ENCODE measurements around the gene LIME1.

DNA sequence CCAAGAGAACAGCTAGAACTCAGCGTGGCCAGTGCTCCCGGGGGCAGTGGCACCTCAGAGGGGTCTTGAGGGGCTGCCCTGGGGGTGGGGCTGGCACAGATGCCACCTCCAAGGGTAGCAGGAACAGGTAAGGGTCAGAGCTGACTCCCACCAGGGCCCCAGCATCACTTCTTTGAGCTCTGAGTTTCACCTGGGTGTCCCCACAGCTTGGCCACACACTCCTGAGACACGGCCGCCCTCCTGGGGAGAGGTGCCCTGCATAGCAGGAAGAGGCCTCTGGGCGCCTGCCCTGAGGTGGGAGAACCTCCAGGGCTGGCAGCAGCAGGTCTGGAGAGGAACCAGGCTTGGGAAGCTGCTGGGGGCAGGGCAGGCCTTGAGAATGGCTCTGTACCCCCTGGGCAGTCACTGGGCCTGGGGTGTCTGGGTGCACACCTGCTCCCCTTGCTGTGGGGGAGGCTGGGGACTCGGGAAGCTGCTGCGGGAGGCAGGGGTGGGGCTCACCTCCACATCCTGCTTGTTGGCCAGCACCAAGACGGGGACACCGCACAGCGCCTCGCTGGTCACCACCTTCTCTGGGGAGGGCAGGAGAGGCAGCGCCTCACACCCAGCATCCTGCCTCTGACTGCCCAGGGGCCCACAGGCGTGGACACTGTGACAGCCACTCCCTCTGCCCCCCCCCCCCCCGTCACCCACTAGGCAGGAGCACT lies 35.0 kb upstream of the LIME1 start:
- TF ChIP-seq, protein P1, sequence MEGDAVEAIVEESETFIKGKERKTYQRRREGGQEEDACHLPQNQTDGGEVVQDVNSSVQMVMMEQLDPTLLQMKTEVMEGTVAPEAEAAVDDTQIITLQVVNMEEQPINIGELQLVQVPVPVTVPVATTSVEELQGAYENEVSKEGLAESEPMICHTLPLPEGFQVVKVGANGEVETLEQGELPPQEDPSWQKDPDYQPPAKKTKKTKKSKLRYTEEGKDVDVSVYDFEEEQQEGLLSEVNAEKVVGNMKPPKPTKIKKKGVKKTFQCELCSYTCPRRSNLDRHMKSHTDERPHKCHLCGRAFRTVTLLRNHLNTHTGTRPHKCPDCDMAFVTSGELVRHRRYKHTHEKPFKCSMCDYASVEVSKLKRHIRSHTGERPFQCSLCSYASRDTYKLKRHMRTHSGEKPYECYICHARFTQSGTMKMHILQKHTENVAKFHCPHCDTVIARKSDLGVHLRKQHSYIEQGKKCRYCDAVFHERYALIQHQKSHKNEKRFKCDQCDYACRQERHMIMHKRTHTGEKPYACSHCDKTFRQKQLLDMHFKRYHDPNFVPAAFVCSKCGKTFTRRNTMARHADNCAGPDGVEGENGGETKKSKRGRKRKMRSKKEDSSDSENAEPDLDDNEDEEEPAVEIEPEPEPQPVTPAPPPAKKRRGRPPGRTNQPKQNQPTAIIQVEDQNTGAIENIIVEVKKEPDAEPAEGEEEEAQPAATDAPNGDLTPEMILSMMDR (conservative IDR thresholded peaks at IDR 0.05), result no peak
- no peak for TF ChIP-seq ZFX (IDR thresholded peaks at IDR 0.05)

Data from C4-2B (cell line).